ENCODE data around the gene DBF4B. TPM values are rescaled to one million over a fixed set of nuclear protein-coding genes. Genes with fewer than 3 reads are reported as not detected.

Gene DBF4B
- total and polyA plus RNA-seq, 2 of the 13 experiments (the other 11 are each of a cell fraction or from before 2014, with no cell fraction given) = 11.7 to 13.2 TPM

- no peak for TF ChIP-seq ZSCAN25 (CRISPR knock-in tag; IDR thresholded peaks at IDR 0.05)
- TF ChIP-seq MXI1 (IDR thresholded peaks at IDR 0.05; ENCODE audit: borderline replicate concordance, low read depth, low read length) = no peak
- no peak for TF ChIP-seq ZNF557 (CRISPR knock-in tag; IDR thresholded peaks at IDR 0.05)
- TF ChIP-seq ZNF569 (CRISPR knock-in tag; IDR thresholded peaks at IDR 0.05; ENCODE audit: borderline replicate concordance) = no peak
- no peak for TF ChIP-seq ZNF781 (CRISPR knock-in tag; IDR thresholded peaks at IDR 0.05; ENCODE audit: borderline replicate concordance, not compliant biosample characterization)
- no peak for TF ChIP-seq REST (IDR thresholded peaks at IDR 0.05; ENCODE audit: borderline replicate concordance in 1 of 2, low read depth in 1 of 2, low read length in 2 of 2)
- no peak for TF ChIP-seq NFIC (IDR thresholded peaks at IDR 0.05; ENCODE audit: low read length)
- TF ChIP-seq IKZF1 (IDR thresholded peaks at IDR 0.05) = no peak
Measured at GRCh38 chr17:44747566-44747965, 39.1 kb downstream of the DBF4B start (continued).

GRCh38 chr17:44749076-44749979 lies 40.9 kb downstream of the DBF4B start:
- H3K27ac ChIP-seq (ENCODE audit: extremely low read length, insufficient read depth, low read length) = no peak overlapping the region
- BruUV-seq (replicated peaks) = no TSS peak
- no peaks in the 10 kb centered on the region for H3K9me3 ChIP-seq (ENCODE audit: low read length)
- no peaks in the 10 kb centered on the region for H3K79me2 ChIP-seq (ENCODE audit: insufficient read depth, low read length)
- no peaks in the 10 kb centered on the region for H4K20me1 ChIP-seq (ENCODE audit: insufficient read depth, low read length)
- H3K27me3 ChIP-seq (ENCODE audit: control insufficient read depth in 1 of 2, insufficient read depth in 2 of 2, low read length in 2 of 2) = no peaks in the 10 kb centered on the region
- POLR2A ChIA-PET = no interaction called here
- H2AFZ ChIP-seq (ENCODE audit: low read length) = no peak overlapping the region
- H3K4me2 ChIP-seq (ENCODE audit: low read depth, low read length) = no peak overlapping the region
- peaks cover 16% of the 10 kb centered on the region for H3K4me1 ChIP-seq (ENCODE audit: insufficient read depth, low read length)
- FAIRE-seq = no peak
- CTCF ChIA-PET (ENCODE audit: low intra/inter-chr PET ratio, low total read pairs) = no interaction called here
- WGBS (ENCODE audit: low lambda C conversion rate) = 91% methylated on average over 12 of the region's 19 CpGs
- ATAC-seq = no peak; the same call in 2 of the 3 replicates
- in situ Hi-C loops (cut with HindIII; ENCODE audit: extremely low pct_ligation_motif_present, low pct_unique_long_range_greater_than_20kb) = no loop called here
- intact Hi-C loops (cut with micrococcal nuclease; ENCODE audit: unreplicated experiment) = no loop called here
- no peak overlapping the region for H3K9ac ChIP-seq (ENCODE audit: insufficient read depth, low read depth, low read length)
- H3K4me3 ChIP-seq (replicated peaks in 1 of 3; ENCODE audit: insufficient read depth in 1 of 3, low read depth in 2 of 3, low read length in 3 of 3) = no peak overlapping the region
- DNase-seq (ENCODE audit: low spot score) = no peak
- peaks cover 11 to 22% of the 10 kb centered on the region in 2 experiments; a peak in 4 of 5 replicates for H3K36me3 ChIP-seq (replicated peaks in 1 of 2; ENCODE audit: control insufficient read depth in 1 of 2, insufficient read depth in 2 of 2, low read length in 2 of 2)
- TF ChIP-seq GFI1 (CRISPR knock-in tag; IDR thresholded peaks at IDR 0.05; ENCODE audit: borderline replicate concordance) (no peak), ZXDC (CRISPR knock-in tag; IDR thresholded peaks at IDR 0.05) (no peak), CREBL2 (CRISPR knock-in tag; IDR thresholded peaks at IDR 0.05; ENCODE audit: borderline replicate concordance) (no peak), STAT5B (CRISPR knock-in tag; IDR thresholded peaks at IDR 0.05) (no peak), MLLT10 (CRISPR knock-in tag; IDR thresholded peaks at IDR 0.05) (no peak), ZUFSP (CRISPR knock-in tag; IDR thresholded peaks at IDR 0.05; ENCODE audit: borderline replicate concordance) (no peak)

Measured in HepG2 (cell line).